Naive thymus-derived CD4-positive, alpha-beta T cell (primary cell): Measurements from ENCODE around the gene GRIK4. TPM values are rescaled to one million over a fixed set of nuclear protein-coding genes. Genes with fewer than 3 reads are reported as not detected.

Experiments
- ATAC-seq: fragments of 150-1000 bp; cut with Tn5 transposase; 2 replicates; pipeline ENCODE4 v1.10.0; 2021; ENCODE audit warnings: mild to moderate bottlenecking, moderate library complexity
- CTCF ChIA-PET: fragments of 350-600 bp; sonication (Branson Sonifier 250); formaldehyde crosslinking; loops from one replicate; lab custom pipeline; 2021; ENCODE audit warnings: antibody characterized with exemption; lab: Charles Lee
- POLR2A ChIA-PET: fragments of 350-600 bp; sonication (Branson Sonifier 250); formaldehyde crosslinking; loops from one replicate; lab custom pipeline; 2021; ENCODE audit warnings: antibody characterized with exemption, inconsistent platforms; lab: Charles Lee
- DNase-seq, 9 donors: peaks; one replicate each; pipeline versions ENCODE4 v3.0.0 to v3.0.0-alpha.2; 2020 to 2022; ENCODE audit warnings: mixed read lengths in 1 of 9
- H3K27ac ChIP-seq: one replicate; pipeline ENCODE4 v1.7.0; 2013; ENCODE audit warnings: mild to moderate bottlenecking, low read depth, low read length, moderate library complexity
- H3K27me3 ChIP-seq, 2 donors: one replicate each; pipeline ENCODE4 v1.7.0; 2013; ENCODE audit warnings: low read length in 2 of 2, mild to moderate bottlenecking in 2 of 2, moderate library complexity in 2 of 2; ENCODE audit not compliant: control insufficient read depth in 2 of 2, insufficient read depth in 2 of 2
- H3K36me3 ChIP-seq, 3 experiments: 1 replicate in 2 of 3; 2 replicates in 1 of 3; pipeline ENCODE4 v1.7.0; 2013; ENCODE audit warnings: low read length in 3 of 3, mild to moderate bottlenecking in 3 of 3, moderate library complexity in 1 of 3; ENCODE audit not compliant: insufficient read depth in 3 of 3, control insufficient read depth in 2 of 3
- H3K4me1 ChIP-seq, 2 donors: one replicate each; pipeline ENCODE4 v1.7.0; 2013; ENCODE audit warnings: low read length in 2 of 2, mild to moderate bottlenecking in 2 of 2, moderate library complexity in 1 of 2; ENCODE audit not compliant: control insufficient read depth in 2 of 2, insufficient read depth in 2 of 2
- H3K4me3 ChIP-seq: 2 replicates; pipeline ENCODE4 v1.7.0; 2013; ENCODE audit warnings: mild to moderate bottlenecking, low read length
- H3K9me3 ChIP-seq, 3 experiments: 1 replicate in 2 of 3; 2 replicates in 1 of 3; pipeline ENCODE4 v1.7.0; 2013; ENCODE audit warnings: low read length in 3 of 3; ENCODE audit not compliant: control insufficient read depth in 2 of 3
- H3K27ac Mint-ChIP-seq, 9 donors: one replicate each; pipeline ENCODE4 v1.8.0; 2020 to 2022; ENCODE audit warnings: mixed read lengths in 9 of 9, mild to moderate bottlenecking in 8 of 9, moderate library complexity in 5 of 9, inconsistent platforms in 2 of 9
- H3K27me3 Mint-ChIP-seq, 5 donors: one replicate each; pipeline ENCODE4 v1.8.0; 2021 to 2022; ENCODE audit warnings: mixed read lengths in 5 of 5, mild to moderate bottlenecking in 1 of 5
- H3K36me3 Mint-ChIP-seq, 5 donors: one replicate each; pipeline ENCODE4 v1.8.0; 2020 to 2022; ENCODE audit warnings: mixed read lengths in 5 of 5, mild to moderate bottlenecking in 3 of 5, inconsistent platforms in 1 of 5
- H3K4me1 Mint-ChIP-seq, 7 donors: one replicate each; pipeline ENCODE4 v1.8.0; 2020 to 2022; ENCODE audit warnings: mixed read lengths in 7 of 7, mild to moderate bottlenecking in 3 of 7, inconsistent platforms in 1 of 7
- H3K4me3 Mint-ChIP-seq, 10 donors: one replicate each; pipeline ENCODE4 v1.8.0; 2020 to 2022; ENCODE audit warnings: mild to moderate bottlenecking in 10 of 10, mixed read lengths in 10 of 10, moderate library complexity in 6 of 10, inconsistent platforms in 2 of 10
- H3K9me3 Mint-ChIP-seq, 11 donors: one replicate each; pipeline ENCODE4 v1.8.0; 2020 to 2022; ENCODE audit warnings: mixed read lengths in 11 of 11, mild to moderate bottlenecking in 4 of 11, inconsistent platforms in 1 of 11, moderate library complexity in 1 of 11
- intact Hi-C, 2 donors: fragments of 100-400 bp; cut with micrococcal nuclease; formaldehyde crosslinking; loops; one replicate each; pipeline ENCODE4 v1.15.1; 2023
- polyA plus RNA-seq, 2 donors: library from polyadenylated mRNA; unstranded; fragments of 300-500 nt; fragmentation: Illumina TruSeq; gene quantifications; one replicate each; pipeline ENCODE4 v1.2.3, GENCODE V29; 2021
- total RNA-seq, 6 experiments: library from RNA in 5 of 6; stranded (reverse) in 5 of 6; gene quantifications; 1 replicate in 5 of 6; 2 replicates in 1 of 6; pipeline ENCODE4 v1.2.3 and lab custom pipeline; 2021 to 2026

The GRIK4 gene
- total and polyA plus RNA-seq, 7 experiments from 2014 or later = 0.93 to 3.8 TPM; not detected in 5

DNA sequence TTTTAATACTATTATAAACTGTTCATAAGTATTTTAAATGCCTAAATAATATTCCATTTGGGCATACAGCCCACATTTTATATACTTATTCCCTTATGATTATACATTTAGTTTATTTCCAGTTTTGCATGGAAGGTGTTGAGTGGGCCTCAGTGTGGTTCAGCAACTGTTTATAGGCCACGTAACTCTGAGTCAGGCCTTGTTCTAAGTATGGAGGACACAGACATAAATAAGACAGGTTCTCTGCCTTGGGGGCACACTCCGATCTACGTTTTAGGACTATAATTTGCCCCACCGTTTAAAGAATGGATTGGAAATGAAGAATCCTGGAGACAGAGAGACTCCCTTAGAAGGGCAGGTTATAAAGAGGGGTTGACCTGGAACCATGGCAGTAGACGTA, 300.2 kb downstream of the GRIK4 start:
- Mint-ChIP-seq H3K27me3 (peaks cover 4 to 34% (median 14%) of the 10 kb centered on the region in 5 donors), H3K27ac (no peak overlapping the region), H3K36me3 (no peaks in the 10 kb centered on the region), H3K4me3 (no peak overlapping the region), H3K4me1 (peaks cover 0 to 6% (median 0%) of the 10 kb centered on the region in 7 donors), H3K9me3 (no peaks in the 10 kb centered on the region)
- intact Hi-C loops = no loop called here
- POLR2A ChIA-PET = no interaction called here
- Histone ChIP-seq H3K4me1 (no peaks in the 10 kb centered on the region), H3K27me3 (no peaks in the 10 kb centered on the region), H3K27ac (no peak overlapping the region), H3K4me3 (no peak overlapping the region), H3K9me3 (no peaks in the 10 kb centered on the region), H3K36me3 (no peaks in the 10 kb centered on the region)
- DNase-seq = no peak
- CTCF ChIA-PET = no interaction called here
- ATAC-seq = no peak

DNA sequence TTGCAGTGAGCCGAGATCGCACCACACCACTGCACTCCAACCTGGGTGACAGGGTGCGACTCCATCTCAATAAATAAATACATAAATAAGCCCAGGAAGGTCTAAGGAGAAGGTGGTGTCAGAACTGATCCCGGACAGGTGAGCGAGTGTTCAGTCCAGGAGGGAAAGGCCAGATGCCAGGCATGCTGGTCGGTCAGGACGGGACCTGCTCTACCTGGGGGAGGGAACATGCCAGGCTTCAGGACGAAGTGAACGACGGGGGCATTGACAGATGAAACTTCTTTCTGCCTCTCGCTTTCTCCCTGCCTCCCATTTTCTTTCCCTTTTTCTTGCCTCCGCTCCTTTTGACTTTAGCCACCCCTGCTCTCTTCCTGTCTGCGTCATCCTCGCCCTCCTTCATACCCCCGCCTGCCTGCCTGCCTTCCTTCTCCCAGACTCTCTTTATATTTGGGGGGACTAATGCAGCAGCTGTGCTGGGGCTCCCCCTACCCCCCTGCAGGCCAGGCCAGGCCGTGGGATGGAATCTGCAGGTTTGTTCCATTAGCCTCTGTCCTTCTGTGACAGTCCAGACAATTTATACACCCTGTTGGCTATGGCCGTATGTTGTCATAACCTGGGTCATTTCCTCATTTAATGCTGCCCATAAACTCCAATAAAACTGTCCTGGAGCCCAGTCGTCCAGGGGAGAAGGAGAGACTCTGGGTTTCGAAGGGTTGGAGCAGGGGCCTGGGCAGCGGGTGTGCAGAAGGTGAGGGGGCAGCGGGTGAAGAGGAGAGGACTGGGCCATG, 303.2 kb downstream of the GRIK4 start:
- no peaks in the 10 kb centered on the region for H3K36me3 ChIP-seq
- ChIA-PET POLR2A (no interaction called here), CTCF (no interaction called here)
- no peaks in the 10 kb centered on the region for H3K9me3 ChIP-seq
- no peak overlapping the region for H3K27ac ChIP-seq
- no peaks in the 10 kb centered on the region for H3K27me3 ChIP-seq
- H3K4me1 ChIP-seq = no peaks in the 10 kb centered on the region
- Mint-ChIP-seq H3K36me3 (no peaks in the 10 kb centered on the region), H3K27ac (no peak overlapping the region), H3K4me3 (no peak overlapping the region), H3K4me1 (no peaks in the 10 kb centered on the region), H3K9me3 (no peaks in the 10 kb centered on the region), H3K27me3 (peaks cover 15 to 46% (median 20%) of the 10 kb centered on the region in 5 donors)
- no peak overlapping the region for H3K4me3 ChIP-seq
- no peak for ATAC-seq
- no peak for DNase-seq
- intact Hi-C loops = no loop called here

DNA sequence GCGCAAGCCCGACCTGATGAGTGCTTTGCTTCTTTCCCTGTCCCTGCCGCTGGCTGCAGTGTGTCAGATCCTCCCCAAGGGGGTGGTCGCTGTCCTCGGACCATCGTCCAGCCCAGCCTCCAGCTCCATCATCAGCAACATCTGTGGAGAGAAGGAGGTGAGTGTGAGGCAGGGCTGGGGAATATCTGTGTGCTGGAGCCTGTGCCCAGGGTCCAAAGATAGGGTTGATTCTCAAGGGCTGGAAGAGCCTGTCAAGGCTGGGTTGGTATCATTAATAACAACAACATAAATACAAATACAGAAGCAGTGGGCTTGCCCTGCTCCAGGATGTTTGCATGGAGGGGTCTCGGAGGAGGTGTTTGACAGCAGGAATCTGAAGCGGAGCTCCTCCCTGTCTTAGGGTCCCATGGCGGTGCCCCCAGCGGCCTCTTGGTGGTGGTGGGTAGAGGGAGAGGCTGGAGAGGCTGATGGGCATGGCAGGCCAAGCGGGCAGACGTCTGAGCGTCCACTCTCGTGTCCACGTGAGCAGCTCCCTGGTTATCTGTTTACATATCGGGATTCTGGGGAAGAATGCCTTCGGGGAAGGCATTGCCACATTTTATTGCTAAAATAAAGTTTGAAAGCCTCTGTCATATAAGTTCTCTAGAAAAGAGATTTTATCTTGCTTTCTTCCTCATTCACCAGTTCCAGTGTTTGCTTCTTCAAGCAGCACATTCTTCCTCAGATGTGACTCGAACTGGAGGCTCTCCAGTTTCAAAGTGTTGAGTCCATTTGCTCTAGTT, 304.0 kb downstream of the GRIK4 start:
- no peaks in the 10 kb centered on the region for H3K4me1 ChIP-seq
- no peaks in the 10 kb centered on the region for H3K4me1 Mint-ChIP-seq
- H3K36me3 ChIP-seq = no peaks in the 10 kb centered on the region
- H3K36me3 Mint-ChIP-seq = no peaks in the 10 kb centered on the region
- H3K9me3 Mint-ChIP-seq = no peaks in the 10 kb centered on the region
- CTCF ChIA-PET = no interaction called here
- H3K4me3 ChIP-seq = no peak overlapping the region
- no peak for ATAC-seq
- peaks cover 19 to 50% (median 24%) of the 10 kb centered on the region in 5 donors for H3K27me3 Mint-ChIP-seq
- no peak for DNase-seq
- no peak overlapping the region for H3K27ac ChIP-seq
- intact Hi-C loops = no loop called here
- no peak overlapping the region for H3K27ac Mint-ChIP-seq
- H3K9me3 ChIP-seq = no peaks in the 10 kb centered on the region
- H3K27me3 ChIP-seq = no peaks in the 10 kb centered on the region
- POLR2A ChIA-PET = no interaction called here
- H3K4me3 Mint-ChIP-seq = no peak overlapping the region

DNA sequence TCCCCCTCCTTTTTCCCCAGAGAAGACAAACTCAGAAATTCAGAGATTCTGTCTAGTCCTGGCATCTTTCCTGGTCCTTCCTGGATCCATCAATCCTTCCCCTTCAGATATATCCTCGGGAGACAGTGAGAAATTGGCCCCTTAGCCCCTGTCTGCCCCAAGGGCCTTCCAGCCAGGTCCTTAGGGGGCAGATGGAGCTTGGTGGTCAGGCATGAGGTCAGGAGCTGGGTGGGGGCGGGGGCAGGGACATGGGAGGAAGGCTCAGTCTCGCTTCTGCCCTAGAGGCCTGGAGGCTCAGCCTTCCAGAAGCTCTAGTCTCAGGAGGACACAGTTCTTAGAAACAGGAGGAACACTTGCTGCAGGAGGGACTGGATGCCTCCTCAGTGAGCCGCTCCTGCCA, 304.6 kb downstream of the GRIK4 start:
- Mint-ChIP-seq H3K4me3 (no peak overlapping the region), H3K4me1 (peaks cover 0 to 1% (median 0%) of the 10 kb centered on the region in 7 donors), H3K27ac (no peak overlapping the region), H3K9me3 (no peaks in the 10 kb centered on the region), H3K27me3 (peaks cover 19 to 57% (median 30%) of the 10 kb centered on the region in 5 donors), H3K36me3 (no peaks in the 10 kb centered on the region)
- ChIA-PET POLR2A (no interaction called here), CTCF (no interaction called here)
- H3K27me3 ChIP-seq = no peaks in the 10 kb centered on the region
- ATAC-seq = no peak
- no peak for DNase-seq
- no peaks in the 10 kb centered on the region for H3K4me1 ChIP-seq
- no peak overlapping the region for H3K4me3 ChIP-seq
- intact Hi-C loops = no loop called here
- H3K27ac ChIP-seq = no peak overlapping the region
- H3K36me3 ChIP-seq = no peaks in the 10 kb centered on the region
- no peaks in the 10 kb centered on the region for H3K9me3 ChIP-seq

DNA sequence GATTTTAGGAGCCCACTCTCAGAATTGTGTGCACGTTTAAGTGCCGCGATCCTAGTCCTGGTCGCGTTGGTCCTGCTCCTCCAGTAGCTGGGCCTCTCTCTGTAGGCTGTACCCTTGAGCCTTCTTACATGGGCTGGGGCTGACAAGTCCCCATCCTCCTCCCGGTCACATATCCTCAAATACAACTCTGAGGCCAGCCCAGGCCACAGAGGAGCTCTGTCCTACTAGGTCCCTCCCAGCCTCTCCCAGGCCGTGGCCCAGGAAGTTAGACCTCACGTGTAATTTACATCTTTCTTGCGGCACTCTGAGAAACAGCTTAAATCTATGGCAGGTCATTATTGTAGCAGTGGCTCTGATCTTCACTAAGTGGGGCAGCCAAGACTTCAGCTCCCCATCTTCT, 305.2 kb downstream of the GRIK4 start:
- Mint-ChIP-seq H3K36me3 (no peaks in the 10 kb centered on the region), H3K9me3 (no peaks in the 10 kb centered on the region), H3K27me3 (peaks cover 19 to 62% (median 31%) of the 10 kb centered on the region in 5 donors), H3K4me3 (no peak overlapping the region), H3K27ac (no peak overlapping the region), H3K4me1 (peaks cover 0 to 1% (median 0%) of the 10 kb centered on the region in 7 donors)
- ChIA-PET POLR2A (no interaction called here), CTCF (no interaction called here)
- no peaks in the 10 kb centered on the region for H3K4me1 ChIP-seq
- no peak overlapping the region for H3K27ac ChIP-seq
- H3K36me3 ChIP-seq = no peaks in the 10 kb centered on the region
- no peaks in the 10 kb centered on the region for H3K27me3 ChIP-seq
- ATAC-seq = no peak
- no peak overlapping the region for H3K4me3 ChIP-seq
- intact Hi-C loops = no loop called here
- no peak for DNase-seq
- no peaks in the 10 kb centered on the region for H3K9me3 ChIP-seq

DNA sequence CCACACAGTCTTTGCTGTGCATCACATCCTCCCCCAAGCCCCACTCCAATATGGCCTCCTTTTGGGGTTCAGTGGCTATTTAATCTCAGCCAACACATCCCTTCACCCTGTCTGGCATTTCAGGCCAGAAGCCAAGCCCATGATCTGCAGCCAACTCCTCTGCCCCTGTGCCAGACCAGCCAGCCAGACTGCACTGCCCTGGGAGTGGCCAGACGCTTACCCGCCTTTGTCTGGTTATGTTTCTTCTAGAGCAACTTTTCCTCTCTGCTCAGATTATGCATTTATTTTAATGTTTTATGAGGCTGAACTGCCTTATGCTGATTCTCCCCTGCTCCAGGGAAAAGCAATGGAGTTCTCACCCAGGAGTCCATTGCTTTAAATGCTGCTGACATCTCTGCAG, 305.6 kb downstream of the GRIK4 start:
- ATAC-seq = no peak

More for the DNA sequence above, 305.6 kb downstream of the GRIK4 start:
- H3K27ac ChIP-seq = no peak overlapping the region
- no peaks in the 10 kb centered on the region for H3K27me3 ChIP-seq
- no peaks in the 10 kb centered on the region for H3K9me3 ChIP-seq
- no peak overlapping the region for H3K4me3 ChIP-seq
- no peak for DNase-seq
- no peaks in the 10 kb centered on the region for H3K4me1 ChIP-seq
- Mint-ChIP-seq H3K4me3 (no peak overlapping the region), H3K27me3 (peaks cover 19 to 62% (median 31%) of the 10 kb centered on the region in 5 donors), H3K27ac (peak overlapping the region in 1 of 9 donors; percentile 2), H3K36me3 (no peaks in the 10 kb centered on the region), H3K9me3 (no peaks in the 10 kb centered on the region), H3K4me1 (peaks cover 0 to 1% (median 0%) of the 10 kb centered on the region in 7 donors)
- ChIA-PET POLR2A (no interaction called here), CTCF (no interaction called here)
- intact Hi-C loops = no loop called here
- H3K36me3 ChIP-seq = no peaks in the 10 kb centered on the region
